H1 (cell line): ENCODE data around the gene CTXN1. TPM values are rescaled to one million over a fixed set of nuclear protein-coding genes. Genes with fewer than 3 reads are reported as not detected.

Experiments
- CTCF ChIA-PET: fragments of 300-600 bp; sonication (Branson Sonifier 250); formaldehyde crosslinking; loops from one replicate; lab custom pipeline; 2021; ENCODE audit not compliant: partially characterized antibody; lab: Charles Lee
- POLR2A ChIA-PET: fragments of 300-600 bp; sonication (Branson Sonifier 250); formaldehyde crosslinking; loops from one replicate; lab custom pipeline; 2021; ENCODE audit warnings: inconsistent platforms; ENCODE audit not compliant: partially characterized antibody; lab: Charles Lee
- DNase-seq, 2 experiments: peaks; one replicate each; pipeline versions ENCODE4 v3.0.0 to v3.0.0-alpha.2; 2010 to 2022; ENCODE audit warnings: low spot score in 2 of 2, low read depth in 1 of 2, mixed read lengths in 1 of 2
- FAIRE-seq: peaks from 2 replicates; lab custom pipeline; 2011; peaks lifted over from hg19 to GRCh38; lab: Jason Lieb, UNC
- H2AFZ ChIP-seq: 2 replicates; pipeline ENCODE4 v1.8.1; 2012; ENCODE audit warnings: low read length, inconsistent platforms
- H2AK5ac ChIP-seq: 2 replicates; pipeline ENCODE4 v1.6.1; 2013; ENCODE audit warnings: low read depth, low read length
- H2BK120ac ChIP-seq: replicated peaks from 2 replicates; pipeline ENCODE3; 2013; ENCODE audit warnings: low read depth, low read length, inconsistent platforms
- H2BK12ac ChIP-seq: 2 replicates; pipeline ENCODE4 v1.6.1; 2013; ENCODE audit warnings: low read depth, low read length
- H2BK15ac ChIP-seq: 2 replicates; pipeline ENCODE4 v1.6.1; 2013; ENCODE audit warnings: low read length
- H2BK20ac ChIP-seq: 2 replicates; pipeline ENCODE4 v1.6.1; 2013; ENCODE audit warnings: low read length
- H2BK5ac ChIP-seq: 2 replicates; pipeline ENCODE4 v1.6.1; 2013; ENCODE audit warnings: low read depth, low read length
- H3K14ac ChIP-seq: 2 replicates; pipeline ENCODE4 v1.6.1; 2013; ENCODE audit warnings: inconsistent platforms; ENCODE audit not compliant: insufficient read length
- H3K18ac ChIP-seq: 2 replicates; pipeline ENCODE4 v1.6.1; 2013; ENCODE audit warnings: low read length; ENCODE audit errors: extremely low read depth
- H3K23ac ChIP-seq: 2 replicates; pipeline ENCODE4 v1.6.1; 2013; ENCODE audit warnings: inconsistent platforms; ENCODE audit not compliant: insufficient read length
- H3K23me2 ChIP-seq: 2 replicates; pipeline ENCODE4 v1.6.1; 2013; ENCODE audit warnings: low read depth, low read length
- H3K27ac ChIP-seq: 2 replicates; pipeline ENCODE4 v1.6.1; 2011; ENCODE audit warnings: low read depth, low read length, inconsistent platforms
- H3K27me3 ChIP-seq, 4 experiments: replicated peaks in 1 of 4; 1 replicate in 1 of 4; 2 replicates in 3 of 4; pipeline versions ENCODE4 v1.6.1 to v1.8.1; 2011 to 2013; ENCODE audit warnings: low read length in 3 of 4, mild to moderate bottlenecking in 3 of 4, inconsistent platforms in 2 of 4, mixed read lengths in 2 of 4, moderate library complexity in 1 of 4; ENCODE audit not compliant: control insufficient read depth in 3 of 4, insufficient read depth in 3 of 4; ENCODE audit errors: extremely low read depth in 1 of 4
- H3K36me3 ChIP-seq, 4 experiments: 2 replicates each; pipeline versions ENCODE4 v1.6.1 to v1.8.1; 2011 to 2013; ENCODE audit warnings: mild to moderate bottlenecking in 4 of 4, low read length in 3 of 4, moderate library complexity in 2 of 4, control low read depth in 1 of 4, inconsistent platforms in 1 of 4; ENCODE audit not compliant: insufficient read depth in 4 of 4, control insufficient read depth in 2 of 4
- H3K4ac ChIP-seq: replicated peaks from 2 replicates; pipeline ENCODE3; 2013; ENCODE audit warnings: low read length, low read depth, mixed read lengths, inconsistent platforms; ENCODE audit not compliant: insufficient read length
- H3K4me1 ChIP-seq, 4 experiments: replicated peaks in 1 of 4; 1 replicate in 1 of 4; 2 replicates in 3 of 4; pipeline versions ENCODE4 v1.6.1 to v1.8.1; 2011 to 2013; ENCODE audit warnings: low read length in 3 of 4, inconsistent platforms in 2 of 4, mixed read lengths in 1 of 4; ENCODE audit not compliant: insufficient read depth in 4 of 4, control insufficient read depth in 3 of 4
- H3K4me2 ChIP-seq, 2 experiments: 2 replicates each; pipeline versions ENCODE4 v1.6.1 to v1.8.1; 2011 to 2013; ENCODE audit warnings: low read depth in 2 of 2, low read length in 2 of 2, control low read depth in 1 of 2, inconsistent platforms in 1 of 2, mild to moderate bottlenecking in 1 of 2; ENCODE audit not compliant: insufficient read depth in 1 of 2
- H3K4me3 ChIP-seq, 4 experiments: fragments of 200-600, 300-600 bp in 1 of 4; sonication (generic), shearing (Covaris generic), sonication (Bioruptor Twin) in 1 of 4; 2 replicates each; pipeline versions ENCODE4 v1.5.1 to v1.8.1; 2011 to 2016; ENCODE audit warnings: low read length in 4 of 4, low read depth in 3 of 4, control low read depth in 2 of 4, inconsistent platforms in 2 of 4, mild to moderate bottlenecking in 2 of 4, mixed read lengths in 1 of 4, moderate library complexity in 1 of 4; ENCODE audit not compliant: insufficient read depth in 2 of 4; ENCODE audit errors: extremely low read depth in 1 of 4
- H3K56ac ChIP-seq: replicated peaks from 2 replicates; pipeline ENCODE3; 2013; ENCODE audit warnings: low read depth, mild to moderate bottlenecking, mixed read lengths, low read length, inconsistent platforms; ENCODE audit not compliant: insufficient read length
- H3K79me1 ChIP-seq: 2 replicates; pipeline ENCODE4 v1.6.1; 2013; ENCODE audit warnings: low read depth, low read length, control low read depth
- H3K79me2 ChIP-seq, 2 experiments: 2 replicates each; pipeline versions ENCODE4 v1.6.1 to v1.8.1; 2012 to 2013; ENCODE audit warnings: low read length in 2 of 2, mild to moderate bottlenecking in 2 of 2, inconsistent platforms in 1 of 2; ENCODE audit not compliant: insufficient read depth in 2 of 2, control insufficient read depth in 1 of 2
- H3K9ac ChIP-seq, 4 experiments: replicated peaks in 1 of 4; 1 replicate in 1 of 4; 2 replicates in 3 of 4; pipeline versions ENCODE4 v1.6.1 to v1.8.1; 2011 to 2013; ENCODE audit warnings: low read depth in 3 of 4, low read length in 3 of 4, control low read depth in 2 of 4, mild to moderate bottlenecking in 2 of 4, moderate library complexity in 2 of 4, inconsistent platforms in 1 of 4; ENCODE audit errors: extremely low read depth in 1 of 4
- H3K9me3 ChIP-seq, 2 experiments: 2 replicates each; pipeline versions ENCODE4 v1.6.1 to v1.8.1; 2012 to 2013; ENCODE audit warnings: mild to moderate bottlenecking in 2 of 2, moderate library complexity in 2 of 2, control low read depth in 1 of 2, inconsistent platforms in 1 of 2, low read depth in 1 of 2, low read length in 1 of 2, mixed read lengths in 1 of 2; ENCODE audit not compliant: insufficient read depth in 2 of 2
- H4K20me1 ChIP-seq, 2 experiments: replicated peaks in 1 of 2; 2 replicates each; pipeline versions ENCODE3 to v1.8.1; 2011 to 2013; ENCODE audit warnings: inconsistent platforms in 2 of 2, low read length in 2 of 2, mild to moderate bottlenecking in 1 of 2; ENCODE audit not compliant: insufficient read depth in 2 of 2, control insufficient read depth in 1 of 2
- H4K5ac ChIP-seq: 2 replicates; pipeline ENCODE4 v1.6.1; 2013; ENCODE audit warnings: low read length, low read depth, mixed read lengths, inconsistent platforms; ENCODE audit not compliant: insufficient read length
- H4K8ac ChIP-seq: 2 replicates; pipeline ENCODE4 v1.8.0; 2013; ENCODE audit warnings: mild to moderate bottlenecking, moderate library complexity, low read length, inconsistent platforms; ENCODE audit not compliant: insufficient read depth; ENCODE audit errors: extremely low read depth
- H4K91ac ChIP-seq: replicated peaks from 2 replicates; pipeline ENCODE3; 2013; ENCODE audit warnings: low read length, mixed read lengths, inconsistent platforms; ENCODE audit not compliant: insufficient read length
- BACH1 ChIP-seq: IDR thresholded peaks from 2 replicates; pipeline ENCODE4 v1.6.1; 2012; ENCODE audit warnings: low read length, improper control_type of control experiment
- CBX8 ChIP-seq: fragments of 300-800, 300-1000 bp; sonication (generic); IDR thresholded peaks from 2 replicates; pipeline ENCODE4 v1.7.1; 2016; ENCODE audit warnings: low read depth, low read length, borderline replicate concordance
- CEBPB ChIP-seq: IDR thresholded peaks from 2 replicates; pipeline ENCODE4 v1.6.1; 2012; ENCODE audit warnings: low read depth, low read length
- CHD1 ChIP-seq: IDR thresholded peaks from 2 replicates; pipeline ENCODE4 v1.6.1; 2012; ENCODE audit warnings: low read depth, low read length, improper control_type of control experiment
- JUND ChIP-seq: IDR thresholded peaks from 2 replicates; pipeline ENCODE4 v1.6.1; 2011; ENCODE audit warnings: mild to moderate bottlenecking, improper control_type of control experiment, low read length
- KDM5A ChIP-seq: fragments of 200-600 bp; IDR thresholded peaks from 2 replicates; pipeline ENCODE4 v1.7.1; 2012; ENCODE audit warnings: mild to moderate bottlenecking, low read length, inconsistent platforms, mixed read lengths
- NANOG ChIP-seq: IDR thresholded peaks from 2 replicates; pipeline ENCODE4 v1.6.1; 2011; ENCODE audit warnings: low read length, low read depth, mild to moderate bottlenecking, inconsistent platforms; ENCODE audit not compliant: insufficient read depth, poor library complexity, severe bottlenecking
- POLR2AphosphoS5 ChIP-seq: IDR thresholded peaks from 2 replicates; pipeline ENCODE4 v1.6.1; 2011; ENCODE audit warnings: low read depth, low read length
- RAD21 ChIP-seq, 2 experiments: IDR thresholded peaks in 1 of 2; conservative IDR thresholded peaks in 1 of 2; 2 replicates each; pipeline ENCODE4 v1.6.1; 2011; ENCODE audit warnings: low read depth in 2 of 2, low read length in 2 of 2, improper control_type of control experiment in 1 of 2, inconsistent platforms in 1 of 2, mild to moderate bottlenecking in 1 of 2, moderate library complexity in 1 of 2
- RXRA ChIP-seq: IDR thresholded peaks from 2 replicates; pipeline ENCODE4 v1.6.1; 2011; ENCODE audit warnings: low read depth, mild to moderate bottlenecking, low read length, moderate library complexity; ENCODE audit not compliant: insufficient read depth
- SAP30 ChIP-seq: fragments of 300-600 bp; sonication (generic); IDR thresholded peaks from 2 replicates; pipeline ENCODE4 v1.7.1; 2012; ENCODE audit warnings: low read length, moderate library complexity, mild to moderate bottlenecking, inconsistent platforms; ENCODE audit not compliant: insufficient read depth, insufficient replicate concordance
- SP1 ChIP-seq: IDR thresholded peaks from 2 replicates; pipeline ENCODE4 v1.6.1; 2011; ENCODE audit warnings: low read depth, low read length
- SUZ12 ChIP-seq: fragments of 200-600 bp; sonication (generic); IDR thresholded peaks from 2 replicates; pipeline ENCODE4 v1.6.1; 2012; ENCODE audit warnings: mild to moderate bottlenecking, inconsistent platforms, low read length, moderate library complexity, mixed read lengths
- WGBS, 2 experiments: shearing (Covaris generic) in 1 of 2; methylation state at CpG; one replicate each; pipeline versions ENCODE4 v1.1.6 to v1.1.7; 2013 to 2015; ENCODE audit warnings: low lambda C conversion rate in 2 of 2, mixed read lengths in 2 of 2, inconsistent platforms in 1 of 2, low coverage in 1 of 2, missing lambda C conversion rate in 1 of 2; ENCODE audit not compliant: insufficient replicate concordance in 2 of 2, insufficient coverage in 1 of 2, insufficient read length in 1 of 2; ENCODE audit errors: extremely low coverage in 1 of 2, missing lambda C conversion rate in 1 of 2; 5-methylcytosine and 5-hydroxymethylcytosine counted together
- polyA plus RNA-seq, 7 experiments: library from polyadenylated mRNA; depleted of rRNA in 3 of 7; stranded (reverse) in 5 of 7; unstranded in 2 of 7; fragments of >200 nt in 5 of 7; fragments of 200-250 nt in 2 of 7; gene quantifications; 1 replicate in 5 of 7; 2 replicates in 1 of 7; 4 replicates in 1 of 7; pipeline versions ENCODE4 v1.2.1 to v1.2.3, GENCODE V29; 2011 to 2013; ENCODE audit warnings: missing spikeins in 2 of 7, mixed read lengths in 2 of 7
- total RNA-seq: library from RNA; stranded (reverse); fragmentation: NEBNext Ultra II Directional; extraction: Animal tissue kit (Norgen Biotek cat#: 25700); gene quantifications from 2 replicates; pipeline ENCODE4 v1.2.1, GENCODE V29; 2021
- TF ChIP-seq, protein P1 (sequence below): IDR thresholded peaks from 2 replicates; pipeline ENCODE4 v1.6.1; 2012; ENCODE audit warnings: inconsistent platforms

CTXN1 gene
- total and polyA plus RNA-seq, 2 of the 8 experiments (the other 6 are each of a cell fraction or from before 2014, with no cell fraction given) = 16.4 to 58.0 TPM

GRCh38 chr19:7932930-7933300 lies 7.0 kb upstream of the CTXN1 start:
- H3K23ac ChIP-seq = no peak overlapping the region
- 86% methylated on average over 4 of the region's 10 CpGs; no CpG with 5 or more reads in 1 of the 2 experiments for WGBS, 2 experiments
- H4K8ac ChIP-seq = no peak overlapping the region
- H3K18ac ChIP-seq = no peak overlapping the region
- ChIA-PET POLR2A (interaction anchor here (2.2 to 10.4 kb wide), 2 partner anchors 9 to 189 kb away, joined by 5 to 205 read pairs; partner anchors contain the start of gene TIMM44), CTCF (interaction anchor here (0.6 to 4.1 kb wide), 4 partner anchors 11 to 339 kb away, joined by 3 to 28 read pairs (median 4); partner anchors contain the start of gene TIMM44)
- H2BK12ac ChIP-seq = no peak overlapping the region
- no peaks in the 10 kb centered on the region for H3K79me1 ChIP-seq
- FAIRE-seq (no peak), DNase-seq (no peak)
- H3K4me2 ChIP-seq = no peak overlapping the region
- no peaks in the 10 kb centered on the region for H3K27me3 ChIP-seq
- H4K5ac ChIP-seq = no peak overlapping the region
- no peak overlapping the region for H3K4ac ChIP-seq
- H3K9me3 ChIP-seq = no peaks in the 10 kb centered on the region
- no peak overlapping the region for H3K27ac ChIP-seq
- no peak overlapping the region for H2BK15ac ChIP-seq
- no peak overlapping the region for H3K9ac ChIP-seq
- H4K20me1 ChIP-seq = peaks cover 6 to 12% of the 10 kb centered on the region in 2 experiments
- H4K91ac ChIP-seq = no peak overlapping the region
- H3K14ac ChIP-seq = no peak overlapping the region
- H2BK5ac ChIP-seq = no peak overlapping the region
- H2AK5ac ChIP-seq = no peak overlapping the region
- no peaks in the 10 kb centered on the region for H3K23me2 ChIP-seq
- no peak overlapping the region for H2AFZ ChIP-seq
- no peaks in the 10 kb centered on the region for H3K79me2 ChIP-seq
- H3K56ac ChIP-seq = no peak overlapping the region
- no peak overlapping the region for H3K4me3 ChIP-seq
- peaks cover 26 to 73% (median 53%) of the 10 kb centered on the region in 4 experiments for H3K36me3 ChIP-seq
- no peak overlapping the region for H2BK120ac ChIP-seq
- H3K4me1 ChIP-seq = no peaks in the 10 kb centered on the region
- no peak overlapping the region for H2BK20ac ChIP-seq
- no peak for TF ChIP-seq SP1
- TF ChIP-seq BACH1 = no peak
- TF ChIP-seq, protein P1, sequence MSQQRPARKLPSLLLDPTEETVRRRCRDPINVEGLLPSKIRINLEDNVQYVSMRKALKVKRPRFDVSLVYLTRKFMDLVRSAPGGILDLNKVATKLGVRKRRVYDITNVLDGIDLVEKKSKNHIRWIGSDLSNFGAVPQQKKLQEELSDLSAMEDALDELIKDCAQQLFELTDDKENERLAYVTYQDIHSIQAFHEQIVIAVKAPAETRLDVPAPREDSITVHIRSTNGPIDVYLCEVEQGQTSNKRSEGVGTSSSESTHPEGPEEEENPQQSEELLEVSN = no peak
- no peak for TF ChIP-seq CEBPB
- TF ChIP-seq RAD21 (IDR thresholded peaks at IDR 0.05 in 1 of 2, conservative IDR thresholded peaks at IDR 0.05 in 1 of 2; ENCODE audit: low read depth in 2 of 2, low read length in 2 of 2) = no peak
- TF ChIP-seq RXRA = no peak
- no peak for TF ChIP-seq SAP30
- no peak for TF ChIP-seq POLR2AphosphoS5
- no peak for TF ChIP-seq SUZ12
- no peak for TF ChIP-seq CHD1
- no peak for TF ChIP-seq NANOG
- TF ChIP-seq CBX8 = no peak
- TF ChIP-seq KDM5A = no peak
- no peak for TF ChIP-seq JUND
